ENCODE data around the gene P2RX6.

DNA sequence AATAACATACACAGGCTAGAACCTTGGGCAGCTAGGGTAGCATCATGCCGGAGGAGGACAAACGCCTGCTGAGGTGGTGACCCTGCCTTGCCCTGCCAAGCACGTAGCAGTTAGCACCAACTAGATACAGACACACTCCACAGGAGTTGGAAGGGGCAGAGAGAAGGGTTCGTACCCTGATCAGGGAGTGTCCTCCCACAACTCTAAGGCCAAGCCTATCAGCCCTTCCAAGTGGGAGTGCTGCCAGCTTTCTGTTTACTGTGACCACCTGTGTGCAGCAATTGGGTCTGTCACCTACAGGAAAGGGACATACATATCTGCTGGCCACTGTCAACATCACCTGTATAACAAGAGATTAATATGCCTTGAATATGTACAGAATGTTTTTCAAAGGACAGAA, 11.2 kb upstream of the P2RX6 start:
- no peak for TF ChIP-seq CTCF (conservative IDR thresholded peaks at IDR 0.05; ENCODE audit: low read length)
- TF ChIP-seq EZH2phosphoT487 (IDR thresholded peaks at IDR 0.05; ENCODE audit: borderline replicate concordance) = no peak

Data from Loucy (cell line).